Cardiac muscle cell (in vitro differentiated cells and primary cell): ENCODE results near the gene TTI1. TPM values are rescaled to one million over a fixed set of nuclear protein-coding genes. Genes with fewer than 3 reads are reported as not detected.

Source experiments
- DNase-seq, 2 donors: peaks; one replicate each; pipeline versions ENCODE4 v3.0.0 to v3.0.0-alpha.2; 2010 to 2017; ENCODE audit warnings: low read depth in 1 of 2, low spot score in 1 of 2
- H3K27ac ChIP-seq: fragments of 200-600 bp; sonication (generic); 2 replicates; pipeline ENCODE4 v1.5.1; 2016
- H3K27me3 ChIP-seq: fragments of 200-600 bp; sonication (generic); 2 replicates; pipeline ENCODE4 v1.6.0; 2016; ENCODE audit warnings: control low read depth
- H3K36me3 ChIP-seq: fragments of 200-600 bp; sonication (generic); 2 replicates; pipeline ENCODE4 v1.5.1; 2016; ENCODE audit warnings: control low read depth
- H3K4me1 ChIP-seq: fragments of 200-600 bp; sonication (generic); 2 replicates; pipeline ENCODE4 v1.8.1; 2017; ENCODE audit warnings: low read depth, mild to moderate bottlenecking, mixed run types
- H3K4me3 ChIP-seq: fragments of 200-600 bp; sonication (generic); 2 replicates; pipeline ENCODE4 v1.5.1; 2016; ENCODE audit warnings: mild to moderate bottlenecking
- H3K9me3 ChIP-seq: fragments of 200-600 bp; sonication (generic); 2 replicates; pipeline ENCODE4 v1.5.1; 2017; ENCODE audit warnings: low read depth, mild to moderate bottlenecking, control low read depth
- polyA plus RNA-seq: library from polyadenylated mRNA; unstranded; fragments of >200 nt; fragmentation: Nextera tagmentation; extraction: Ambion mirVana; gene quantifications from 2 replicates; pipeline ENCODE4 v1.2.1, GENCODE V29; 2016
- total RNA-seq: library from RNA; depleted of rRNA; stranded (reverse); fragments of >200 nt; gene quantifications from 2 replicates; pipeline ENCODE4 v1.2.3, GENCODE V29; 2016
- TF ChIP-seq, protein P1 (sequence below): IDR thresholded peaks from 2 replicates; pipeline ENCODE4 v1.5.1; 2012; ENCODE audit warnings: low read depth, mild to moderate bottlenecking, low read length

TTI1 gene
- total and polyA plus RNA-seq, 2 experiments from 2014 or later = 23.0 to 23.1 TPM

DNA sequence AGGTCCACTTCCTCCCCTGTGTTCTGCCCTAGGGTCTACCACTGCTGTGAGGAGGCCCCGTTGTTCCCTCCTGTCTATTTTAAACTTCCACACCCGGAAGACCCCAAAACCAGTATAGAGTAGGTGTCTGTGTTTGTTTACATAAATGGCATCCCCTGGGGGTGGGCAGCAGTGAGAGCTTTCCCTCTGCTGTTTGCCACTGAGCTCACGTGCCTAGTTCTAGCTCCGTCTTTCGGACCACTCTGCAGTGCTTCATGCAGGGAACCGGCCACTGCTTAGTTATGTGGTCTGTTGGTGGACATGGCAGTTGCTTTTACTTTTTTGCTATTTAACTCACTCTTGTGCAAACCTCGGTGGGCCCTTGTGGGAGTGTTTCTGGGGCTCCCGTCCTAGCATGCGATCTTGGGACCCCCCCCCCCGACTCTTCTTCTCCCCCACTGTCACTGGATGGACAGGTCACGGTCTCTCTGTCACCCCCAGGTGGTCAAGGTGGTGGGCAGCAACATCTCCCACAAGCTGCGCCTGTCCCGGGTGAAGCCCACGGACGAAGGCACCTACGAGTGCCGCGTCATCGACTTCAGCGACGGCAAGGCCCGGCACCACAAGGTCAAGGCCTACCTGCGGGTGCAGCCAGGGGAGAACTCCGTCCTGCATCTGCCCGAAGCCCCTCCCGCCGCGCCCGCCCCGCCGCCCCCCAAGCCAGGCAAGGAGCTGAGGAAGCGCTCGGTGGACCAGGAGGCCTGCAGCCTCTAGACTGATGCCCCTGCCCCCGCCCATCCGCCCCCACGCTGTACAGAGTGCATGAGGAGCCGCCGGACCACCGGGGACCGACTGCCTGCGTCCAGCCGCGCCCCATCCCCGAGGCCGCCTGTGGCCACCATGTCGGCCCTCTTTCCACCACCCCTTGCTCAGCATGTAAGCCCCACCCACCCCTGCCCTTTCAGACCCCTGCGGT is 89.5 kb downstream of the TTI1 start:
- no peak for DNase-seq

DNA sequence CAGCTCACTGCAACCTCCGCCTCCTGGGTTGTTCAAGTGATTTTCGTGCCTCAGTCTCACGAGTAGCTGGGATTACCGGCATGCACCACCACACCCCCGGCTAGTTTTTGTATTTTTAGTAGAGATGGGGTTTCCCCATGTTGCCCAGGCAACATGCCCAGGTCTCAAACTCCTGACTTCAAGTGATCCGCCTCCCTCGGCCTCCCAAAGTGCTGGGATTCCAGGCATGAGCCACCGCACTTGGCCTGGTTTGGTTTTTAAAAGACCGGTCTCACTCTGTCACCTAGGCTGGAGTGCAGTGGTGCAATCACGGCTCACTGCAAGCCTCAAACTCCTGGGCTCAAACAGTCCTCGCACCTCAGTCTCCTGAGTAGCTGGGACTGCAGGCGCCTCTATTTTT is 90.2 kb downstream of the TTI1 start:
- TF ChIP-seq, protein P1, sequence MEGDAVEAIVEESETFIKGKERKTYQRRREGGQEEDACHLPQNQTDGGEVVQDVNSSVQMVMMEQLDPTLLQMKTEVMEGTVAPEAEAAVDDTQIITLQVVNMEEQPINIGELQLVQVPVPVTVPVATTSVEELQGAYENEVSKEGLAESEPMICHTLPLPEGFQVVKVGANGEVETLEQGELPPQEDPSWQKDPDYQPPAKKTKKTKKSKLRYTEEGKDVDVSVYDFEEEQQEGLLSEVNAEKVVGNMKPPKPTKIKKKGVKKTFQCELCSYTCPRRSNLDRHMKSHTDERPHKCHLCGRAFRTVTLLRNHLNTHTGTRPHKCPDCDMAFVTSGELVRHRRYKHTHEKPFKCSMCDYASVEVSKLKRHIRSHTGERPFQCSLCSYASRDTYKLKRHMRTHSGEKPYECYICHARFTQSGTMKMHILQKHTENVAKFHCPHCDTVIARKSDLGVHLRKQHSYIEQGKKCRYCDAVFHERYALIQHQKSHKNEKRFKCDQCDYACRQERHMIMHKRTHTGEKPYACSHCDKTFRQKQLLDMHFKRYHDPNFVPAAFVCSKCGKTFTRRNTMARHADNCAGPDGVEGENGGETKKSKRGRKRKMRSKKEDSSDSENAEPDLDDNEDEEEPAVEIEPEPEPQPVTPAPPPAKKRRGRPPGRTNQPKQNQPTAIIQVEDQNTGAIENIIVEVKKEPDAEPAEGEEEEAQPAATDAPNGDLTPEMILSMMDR = no peak
- H3K27me3 ChIP-seq = no peaks in the 10 kb centered on the region
- no peak overlapping the region for H3K4me3 ChIP-seq
- H3K4me1 ChIP-seq = no peaks in the 10 kb centered on the region
- no peaks in the 10 kb centered on the region for H3K36me3 ChIP-seq
- no peak overlapping the region for H3K27ac ChIP-seq
- H3K9me3 ChIP-seq = no peaks in the 10 kb centered on the region
- no peak for DNase-seq

More for the DNA sequence above, 89.5 kb downstream of the TTI1 start:
- TF ChIP-seq, protein P1 = no peak
- Histone ChIP-seq H3K36me3 (no peaks in the 10 kb centered on the region), H3K9me3 (no peaks in the 10 kb centered on the region), H3K4me1 (no peaks in the 10 kb centered on the region), H3K27ac (no peak overlapping the region), H3K27me3 (no peaks in the 10 kb centered on the region), H3K4me3 (no peak overlapping the region)

DNA sequence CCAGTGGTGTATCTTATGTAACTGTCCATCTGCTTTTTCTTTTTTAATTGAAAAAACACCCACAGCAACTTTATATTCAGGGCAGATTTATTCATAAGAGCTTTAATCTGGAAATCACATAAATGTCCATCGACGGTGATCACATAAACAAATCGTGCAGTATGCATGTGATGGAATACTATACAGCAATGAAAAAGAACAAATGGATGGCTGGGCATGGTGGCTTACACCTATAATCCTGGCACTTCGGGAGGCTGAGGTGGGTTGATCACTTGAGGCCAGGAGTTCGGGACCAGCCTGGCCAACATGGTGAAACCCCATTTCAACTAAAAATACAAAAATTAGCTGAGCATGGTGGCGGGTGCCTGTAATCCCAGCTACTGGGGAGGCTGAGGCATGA is 91.3 kb downstream of the TTI1 start:
- H3K36me3 ChIP-seq = no peaks in the 10 kb centered on the region
- no peak overlapping the region for H3K4me3 ChIP-seq
- TF ChIP-seq, protein P1 = no peak
- H3K9me3 ChIP-seq = no peaks in the 10 kb centered on the region
- no peaks in the 10 kb centered on the region for H3K27me3 ChIP-seq
- H3K4me1 ChIP-seq = no peaks in the 10 kb centered on the region
- no peak for DNase-seq
- H3K27ac ChIP-seq = peak overlapping the region; percentile 9

DNA sequence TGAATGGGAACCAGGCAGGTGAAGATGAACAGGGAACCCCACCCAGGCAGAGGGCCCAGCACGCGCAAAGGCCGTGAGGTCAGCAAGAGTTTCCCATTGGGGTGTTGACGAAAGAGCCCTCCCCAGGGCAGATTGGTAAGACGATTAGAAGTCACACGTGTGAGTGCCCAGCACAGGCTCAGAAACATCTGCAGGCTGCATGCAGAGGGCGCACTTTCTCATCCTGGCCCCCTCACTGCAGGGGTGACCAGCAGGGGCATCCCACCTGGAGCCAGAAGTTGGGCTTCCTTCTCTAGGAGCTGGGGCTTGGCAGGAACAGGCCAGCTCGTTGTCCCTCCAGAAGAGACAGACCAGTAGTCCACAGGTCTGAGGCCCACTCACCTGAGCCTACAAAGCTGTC is 91.9 kb downstream of the TTI1 start:
- DNase-seq = peak in 1 of 2 donors; percentile 18
- no peaks in the 10 kb centered on the region for H3K4me1 ChIP-seq
- H3K9me3 ChIP-seq = no peaks in the 10 kb centered on the region
- H3K4me3 ChIP-seq = no peak overlapping the region
- no peaks in the 10 kb centered on the region for H3K27me3 ChIP-seq
- H3K27ac ChIP-seq = no peak overlapping the region
- H3K36me3 ChIP-seq = no peaks in the 10 kb centered on the region
- TF ChIP-seq, protein P1 = peak; percentile 27

DNA sequence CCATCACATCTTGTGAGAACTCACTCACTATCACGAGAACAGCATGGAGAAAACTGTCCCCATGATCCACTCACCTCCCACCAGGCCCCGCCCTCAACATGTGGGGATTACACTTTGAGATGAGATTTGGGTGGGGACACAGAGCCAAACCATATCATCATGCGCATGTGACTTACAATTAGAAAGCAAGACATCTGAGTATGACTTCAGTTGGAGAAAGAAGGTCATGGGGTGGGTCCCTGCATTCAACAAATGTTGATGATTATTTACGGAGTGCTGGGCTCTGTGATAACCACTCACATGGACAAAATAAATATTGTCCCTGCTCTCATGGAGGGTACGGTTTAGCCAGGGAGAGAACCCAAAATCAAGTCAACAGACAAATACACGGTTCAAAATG is 92.4 kb downstream of the TTI1 start:
- no peaks in the 10 kb centered on the region for H3K36me3 ChIP-seq
- H3K4me3 ChIP-seq = no peak overlapping the region
- H3K27ac ChIP-seq = peak overlapping the region; percentile 40
- H3K27me3 ChIP-seq = no peaks in the 10 kb centered on the region
- TF ChIP-seq, protein P1 = no peak
- no peaks in the 10 kb centered on the region for H3K9me3 ChIP-seq
- H3K4me1 ChIP-seq = no peaks in the 10 kb centered on the region
- DNase-seq = no peak
